Stimulated activated CD8-positive, alpha-beta memory T cell treated with anti-CD3 and anti-CD28 coated beads, Interleukin-7, amount 100 ng/mL, for 4 hours (primary cell): ENCODE measurements around the gene SLC7A6OS.

Source experiments
- DNase-seq, 2 donors: peaks; one replicate each; pipeline ENCODE4 v3.0.0-alpha.2; 2020; ENCODE audit warnings: low read depth in 2 of 2

SLC7A6OS gene

GRCh38 chr16:68279726-68280558 lies 30.8 kb downstream of the SLC7A6OS start:
- DNase-seq, result no peak

GRCh38 chr16:68276223-68276622 lies 34.5 kb downstream of the SLC7A6OS start:
- no peak for DNase-seq

DNA sequence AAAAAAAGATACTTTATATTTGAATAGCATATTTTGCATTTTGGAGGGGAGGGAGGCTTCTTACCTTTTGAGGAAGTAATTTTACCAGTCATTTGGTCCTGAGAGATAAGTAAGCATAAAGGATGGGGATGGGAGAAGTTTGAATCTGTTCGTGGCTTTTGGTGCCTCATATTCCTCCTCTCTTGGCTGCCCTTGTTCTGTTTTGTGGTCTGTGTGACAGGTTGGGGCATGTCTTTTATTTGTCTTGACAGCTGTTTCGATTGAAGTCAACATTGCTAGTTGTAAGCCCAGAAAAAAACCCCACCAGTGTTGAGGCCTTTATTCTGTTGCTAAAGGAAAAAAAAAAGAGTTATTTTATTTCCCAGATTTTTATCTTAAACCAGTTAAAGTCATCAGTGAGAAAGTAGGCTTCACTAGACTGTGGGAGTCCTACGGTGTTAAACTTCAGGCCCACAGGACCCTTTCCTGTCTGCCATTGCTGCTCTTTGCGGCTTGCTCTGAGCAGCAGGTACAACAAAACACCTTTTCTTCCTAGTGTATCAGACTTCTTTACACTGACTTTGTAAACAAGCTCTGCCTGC lies 35.0 kb downstream of the SLC7A6OS start:
- no peak for DNase-seq

GRCh38 chr16:68274441-68274840 lies 36.3 kb downstream of the SLC7A6OS start:
- DNase-seq, result no peak

- DNase-seq, result no peak
Measured at GRCh38 chr16:68273896-68274295, 36.9 kb downstream of the SLC7A6OS start.

DNA sequence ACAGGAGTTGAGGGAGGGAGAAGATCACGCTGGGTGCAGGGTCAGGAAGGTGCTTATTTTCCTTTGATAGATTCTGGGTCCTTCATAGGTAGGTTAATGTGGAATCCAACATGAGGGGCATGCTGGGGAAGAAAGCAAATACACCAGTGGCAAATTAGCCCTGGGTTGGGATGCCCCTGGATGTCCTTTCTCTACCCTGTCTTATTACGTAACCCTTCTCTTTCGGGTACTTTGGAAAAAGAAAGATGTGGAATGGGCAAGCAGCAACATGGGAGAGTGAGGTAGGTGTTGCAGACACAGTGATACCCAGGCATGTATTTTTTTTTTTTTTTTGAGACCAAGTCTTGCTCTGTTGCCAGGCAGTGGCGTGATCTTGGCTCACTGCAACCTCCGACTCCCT lies 37.3 kb downstream of the SLC7A6OS start:
- DNase-seq, result no peak

DNA sequence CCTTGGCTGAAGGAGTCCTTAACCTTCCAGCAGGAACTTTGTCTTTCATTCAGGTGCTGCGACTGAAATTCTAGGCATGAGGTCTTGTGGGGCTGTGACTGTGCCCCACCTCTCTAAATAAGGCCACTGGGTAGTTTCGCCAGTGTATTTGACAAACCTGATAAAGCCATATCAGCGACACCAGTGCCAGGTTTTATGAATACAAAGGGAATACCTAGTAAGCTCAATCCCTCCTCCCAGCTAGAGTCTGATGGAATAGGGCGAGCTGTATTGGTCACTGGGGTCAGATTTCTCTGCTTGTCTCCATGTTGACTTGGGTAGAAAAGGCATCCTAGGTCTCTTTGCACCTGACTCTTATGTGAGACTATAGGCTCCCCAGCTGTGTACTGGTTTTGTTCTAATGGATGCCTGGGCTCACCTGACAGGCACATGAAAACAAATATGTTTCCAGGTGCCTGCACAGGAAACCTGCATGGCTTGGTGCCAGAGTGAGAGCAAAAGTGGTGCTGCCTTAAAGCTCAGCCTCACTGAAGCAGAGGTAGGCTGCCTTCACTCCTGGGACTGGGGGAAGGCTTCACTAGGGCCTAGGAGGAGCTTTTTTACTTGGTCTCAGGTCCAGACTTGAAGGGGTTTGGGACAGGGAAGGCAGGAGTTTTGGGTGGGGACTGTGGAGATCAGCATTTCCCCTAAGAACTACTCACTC lies 38.1 kb downstream of the SLC7A6OS start:
- DNase-seq, result no peak

- no peak for DNase-seq
Measured at GRCh38 chr16:68270353-68270752, 40.4 kb downstream of the SLC7A6OS start.

DNA sequence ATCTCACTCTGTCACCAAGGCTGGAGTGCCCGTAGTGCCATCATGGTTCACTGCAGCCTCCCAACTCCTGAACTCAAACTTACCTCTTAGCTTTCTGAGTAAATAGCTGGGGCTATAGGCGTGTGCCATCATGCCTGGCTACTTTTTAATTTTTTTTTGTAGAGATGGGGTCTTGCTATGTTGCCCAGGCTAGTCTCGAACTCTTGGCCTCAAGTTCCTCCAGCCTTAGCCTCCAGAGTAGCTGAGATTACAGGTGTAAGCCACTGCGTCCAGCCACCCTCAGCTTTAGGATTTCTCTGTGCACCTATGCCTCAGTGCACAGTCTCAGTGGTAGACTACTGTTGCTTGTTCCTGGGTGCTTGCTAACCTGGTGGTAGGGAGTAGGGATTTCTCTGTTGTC lies 41.0 kb downstream of the SLC7A6OS start:
- DNase-seq, result no peak

DNA sequence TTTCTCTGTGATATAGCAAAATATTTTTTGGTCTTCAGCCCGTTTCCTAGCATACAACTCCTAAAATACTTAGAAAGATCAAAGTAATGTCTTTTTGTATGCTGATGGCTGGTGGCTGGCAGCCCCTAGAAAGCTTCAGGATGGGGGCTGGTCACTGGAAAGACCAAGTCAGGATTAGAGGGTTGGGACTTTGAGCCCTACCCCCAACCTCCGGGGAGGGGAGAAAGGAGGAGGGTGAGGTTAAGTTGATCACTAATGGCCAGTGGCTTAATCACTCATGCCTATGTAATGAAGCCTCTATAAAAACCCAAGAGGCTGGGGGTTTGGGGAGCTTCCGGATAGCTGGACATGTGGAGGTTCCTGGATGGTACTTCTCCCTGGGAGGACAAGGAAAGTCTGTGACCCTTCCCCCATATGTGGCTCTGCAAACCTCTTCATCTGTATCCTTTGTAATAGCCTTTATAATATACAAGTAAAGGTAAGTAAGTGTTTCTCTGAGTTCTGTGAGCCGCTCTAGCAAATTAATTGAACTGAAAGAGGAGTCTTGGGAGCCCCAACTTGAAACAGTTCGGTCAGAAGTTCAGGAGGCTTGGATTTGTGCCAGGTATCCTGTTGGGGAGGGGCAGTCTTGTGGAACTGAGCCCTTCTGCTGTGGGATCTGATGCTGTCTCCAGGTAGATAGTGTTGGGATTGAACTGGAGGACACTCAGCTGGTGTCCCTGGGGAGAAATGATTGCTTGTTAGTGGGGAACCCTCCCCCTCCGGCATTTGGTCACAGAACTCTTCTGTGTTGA lies 42.9 kb downstream of the SLC7A6OS start:
- DNase-seq, result no peak

GRCh38 chr16:68265078-68265920 lies 45.4 kb downstream of the SLC7A6OS start:
- no peak for DNase-seq

GRCh38 chr16:68264128-68265077 lies 46.3 kb downstream of the SLC7A6OS start, which contains the start of gene SLC7A6:
TSS of gene SLC7A6 (plus strand) at chr16:68264526. CDS start at chr16:68274727, 10,201 bp downstream.
- DNase-seq, result peak; percentile 64 to 81

- no peak for DNase-seq
Measured at GRCh38 chr16:68263559-68264127, 47.1 kb downstream of the SLC7A6OS start.

DNA sequence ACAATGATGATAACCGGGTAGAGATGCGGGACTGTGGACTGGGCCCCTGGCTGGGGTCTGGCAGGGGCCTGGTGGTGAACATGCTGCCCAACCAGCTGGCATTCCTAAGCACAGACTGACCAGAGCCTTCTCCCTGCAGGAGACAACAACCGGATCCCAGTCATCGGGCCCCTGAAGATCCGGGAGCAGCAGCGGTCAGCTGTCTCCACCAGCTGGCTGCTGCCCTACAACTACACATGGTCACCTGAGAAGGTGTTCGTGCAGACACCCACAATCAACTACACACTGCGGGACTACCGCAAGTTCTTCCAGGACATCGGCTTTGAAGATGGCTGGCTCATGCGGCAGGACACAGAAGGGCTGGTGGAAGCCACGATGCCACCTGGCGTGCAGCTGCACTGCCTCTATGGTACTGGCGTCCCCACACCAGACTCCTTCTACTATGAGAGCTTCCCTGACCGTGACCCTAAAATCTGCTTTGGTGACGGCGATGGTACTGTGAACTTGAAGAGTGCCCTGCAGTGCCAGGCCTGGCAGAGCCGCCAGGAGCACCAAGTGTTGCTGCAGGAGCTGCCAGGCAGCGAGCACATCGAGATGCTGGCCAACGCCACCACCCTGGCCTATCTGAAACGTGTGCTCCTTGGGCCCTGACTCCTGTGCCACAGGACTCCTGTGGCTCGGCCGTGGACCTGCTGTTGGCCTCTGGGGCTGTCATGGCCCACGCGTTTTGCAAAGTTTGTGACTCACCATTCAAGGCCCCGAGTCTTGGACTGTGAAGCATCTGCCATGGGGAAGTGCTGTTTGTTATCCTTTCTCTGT lies 51.5 kb downstream of the SLC7A6OS start:
- DNase-seq, result no peak

DNA sequence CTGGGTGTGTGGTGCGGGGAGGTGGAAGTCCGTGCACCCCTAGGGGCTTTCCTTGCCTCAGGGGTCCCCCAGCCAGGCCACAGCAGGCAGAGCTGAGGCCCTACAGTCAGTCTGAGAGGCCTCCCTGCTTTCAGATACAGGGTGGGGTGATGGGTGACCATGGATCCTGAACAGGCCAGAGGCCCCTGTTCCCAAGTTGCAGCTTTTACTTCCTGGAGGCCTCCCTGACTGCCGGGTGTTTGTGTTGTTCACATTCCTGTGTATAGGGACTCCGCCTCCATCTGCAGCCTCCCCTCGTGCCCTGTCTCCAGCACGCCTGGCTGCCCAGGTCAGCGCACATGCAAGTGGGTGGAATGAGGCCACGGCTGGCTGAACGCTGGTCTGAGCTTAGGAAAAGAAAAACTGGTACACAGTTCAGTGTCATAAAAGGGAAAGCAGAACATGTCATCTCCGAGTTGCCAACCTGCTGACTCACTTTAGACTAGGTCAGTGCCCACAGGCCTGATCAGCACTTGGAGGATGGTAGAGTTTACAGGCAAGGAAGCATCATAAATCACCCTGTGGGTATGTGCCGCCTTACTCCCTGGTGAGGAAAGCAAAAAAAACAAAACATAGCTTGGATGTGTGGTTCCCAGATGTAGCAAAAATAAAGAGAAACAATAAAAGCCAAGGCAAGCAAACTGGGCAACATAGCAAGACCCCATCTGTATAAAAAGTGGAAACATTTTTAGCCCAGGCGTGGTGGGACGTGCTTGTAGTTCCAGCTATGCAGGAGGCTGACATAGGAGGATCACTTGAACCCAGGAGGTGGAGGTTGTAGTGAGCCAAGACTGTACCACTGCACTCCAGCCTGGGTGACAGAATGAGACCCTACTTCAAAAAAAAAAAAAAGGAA lies 52.6 kb downstream of the SLC7A6OS start:
- DNase-seq, result no peak

- DNase-seq, result no peak
Measured at GRCh38 chr16:68257251-68257905, 53.4 kb downstream of the SLC7A6OS start.

DNA sequence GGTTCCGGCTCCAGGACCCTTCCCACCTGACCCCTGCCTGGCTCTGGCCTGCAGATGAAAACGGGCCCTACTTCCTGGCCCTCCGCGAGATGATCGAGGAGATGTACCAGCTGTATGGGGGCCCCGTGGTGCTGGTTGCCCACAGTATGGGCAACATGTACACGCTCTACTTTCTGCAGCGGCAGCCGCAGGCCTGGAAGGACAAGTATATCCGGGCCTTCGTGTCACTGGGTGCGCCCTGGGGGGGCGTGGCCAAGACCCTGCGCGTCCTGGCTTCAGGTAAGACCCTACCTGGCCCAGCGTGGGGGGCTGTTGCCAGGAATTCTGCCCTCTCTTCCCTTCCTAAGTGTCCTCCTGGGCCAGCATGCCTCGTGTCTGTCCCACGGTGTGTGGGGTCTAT lies 55.0 kb downstream of the SLC7A6OS start:
- DNase-seq, result no peak
